GM19035 (cell line): ENCODE results near the gene SIAH1.
"Not testable (repeated sequence)": the region's sequence is repeated elsewhere in the genome, so short reads cannot be mapped to it uniquely, and the experiment has no call there.

Experiments
- ATAC-seq: cut with Tn5 transposase; IDR thresholded peaks from one replicate; pipeline ENCODE4 v1.9.1; 2021; ENCODE audit not compliant: unreplicated experiment

Gene SIAH1

DNA sequence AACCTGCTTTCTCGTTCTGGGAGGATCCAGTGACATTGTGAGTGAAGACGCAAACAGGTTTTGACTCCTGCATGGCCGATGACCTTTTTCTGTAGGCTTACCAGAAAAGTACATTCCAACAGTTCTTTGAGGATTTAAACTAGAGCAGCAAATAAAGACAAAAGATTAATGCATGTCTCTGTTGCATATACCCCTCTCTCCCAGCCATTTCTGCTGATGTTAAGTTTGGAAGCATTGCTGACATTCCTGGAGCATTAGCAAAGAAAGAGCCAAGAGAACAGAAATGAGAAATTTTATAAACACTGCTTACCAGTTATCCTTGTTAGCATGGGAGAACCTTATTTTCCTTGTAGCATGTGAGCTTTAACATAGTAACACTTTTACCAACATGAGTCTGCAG is 49.3 kb downstream of the SIAH1 start:
- ATAC-seq = no peak

- ATAC-seq = no peak
These were observed 50.9 kb downstream of the SIAH1 start for GRCh38 chr16:48334325-48334724.

DNA sequence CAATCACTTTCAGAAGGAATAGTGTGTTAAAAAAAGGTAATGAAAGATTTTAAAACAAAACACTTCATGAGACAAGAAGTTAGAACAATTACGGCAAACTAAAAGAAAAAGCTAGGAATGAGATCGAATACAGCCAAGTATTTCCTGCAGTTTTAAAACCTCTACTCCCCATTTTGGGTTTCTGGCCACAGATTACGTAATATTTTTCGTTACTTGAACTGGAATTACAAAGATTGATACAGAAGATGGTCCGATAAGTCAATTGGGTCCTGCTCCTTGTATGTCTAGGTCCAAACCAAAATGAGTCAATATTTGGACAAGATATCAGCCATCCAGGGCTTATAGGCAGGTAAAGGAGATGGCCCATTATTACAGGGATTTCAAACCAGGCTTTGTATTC is 52.2 kb downstream of the SIAH1 start:
- ATAC-seq = no peak

DNA sequence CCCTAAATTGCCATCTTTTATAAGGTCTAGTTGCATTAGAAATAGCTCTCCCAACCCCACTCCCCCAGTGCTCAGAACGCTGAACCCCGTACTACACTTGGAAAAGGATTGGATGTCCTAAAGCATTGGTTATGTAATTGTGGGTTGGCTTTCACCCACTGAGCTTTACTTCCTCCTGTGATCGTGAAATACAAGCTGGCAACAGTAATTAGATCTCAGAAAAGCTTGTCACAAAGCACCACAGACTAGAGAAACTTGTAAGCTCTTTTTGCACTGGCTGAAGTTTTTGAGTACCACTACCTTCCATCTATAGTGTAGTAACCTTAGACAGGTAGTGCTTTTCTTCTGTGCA is 54.4 kb downstream of the SIAH1 start:
- ATAC-seq = no peak

DNA sequence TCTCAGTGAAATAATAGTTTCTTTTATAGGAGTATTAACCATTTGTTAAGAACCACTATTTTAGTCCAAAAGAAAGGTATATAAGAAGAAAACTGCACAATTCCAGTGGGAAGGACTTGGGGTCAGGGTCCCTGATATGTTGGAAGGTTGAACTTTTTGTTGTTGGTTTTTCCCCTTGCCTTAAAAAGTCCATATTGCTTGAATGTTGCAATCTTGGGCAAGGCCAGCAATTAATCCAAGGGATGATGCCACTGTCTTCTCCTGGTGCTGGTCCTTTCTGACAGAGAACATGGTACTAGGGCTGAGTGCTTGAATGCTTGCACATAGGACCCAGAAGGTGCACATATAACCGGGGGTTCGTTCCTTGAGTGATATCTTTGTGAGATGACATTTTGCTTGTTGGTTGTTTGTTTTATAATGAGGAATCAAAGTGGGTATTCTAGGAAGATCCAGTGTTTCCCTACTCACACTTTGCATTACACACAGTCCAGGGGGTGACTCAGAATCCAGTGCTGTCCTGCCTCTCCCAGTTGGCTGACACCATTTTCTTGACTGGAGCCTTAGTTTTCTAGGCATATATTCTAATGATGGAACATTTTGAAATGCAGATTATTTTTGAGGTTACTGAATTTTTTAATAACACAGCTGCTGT is 54.9 kb downstream of the SIAH1 start:
- ATAC-seq = no peak

DNA sequence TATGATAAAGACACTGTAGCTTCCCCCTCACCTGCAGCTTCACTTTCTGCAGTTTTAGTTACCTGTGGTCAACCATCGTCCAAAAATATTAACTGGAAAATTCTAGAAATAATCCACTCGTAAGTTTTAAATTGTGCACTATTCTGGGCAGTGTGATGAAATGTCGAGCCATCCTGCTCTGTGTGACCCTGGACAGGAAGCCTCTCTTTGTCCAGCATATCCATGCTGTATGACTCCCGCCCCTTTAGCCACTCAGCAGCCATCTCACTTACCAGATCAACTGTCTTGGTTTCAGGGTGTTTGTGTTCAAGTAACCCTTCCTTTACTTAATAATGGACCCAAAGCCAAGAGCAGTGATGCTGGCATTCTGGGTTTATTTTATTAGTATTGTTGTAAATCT is 56.1 kb downstream of the SIAH1 start:
- ATAC-seq = no peak

DNA sequence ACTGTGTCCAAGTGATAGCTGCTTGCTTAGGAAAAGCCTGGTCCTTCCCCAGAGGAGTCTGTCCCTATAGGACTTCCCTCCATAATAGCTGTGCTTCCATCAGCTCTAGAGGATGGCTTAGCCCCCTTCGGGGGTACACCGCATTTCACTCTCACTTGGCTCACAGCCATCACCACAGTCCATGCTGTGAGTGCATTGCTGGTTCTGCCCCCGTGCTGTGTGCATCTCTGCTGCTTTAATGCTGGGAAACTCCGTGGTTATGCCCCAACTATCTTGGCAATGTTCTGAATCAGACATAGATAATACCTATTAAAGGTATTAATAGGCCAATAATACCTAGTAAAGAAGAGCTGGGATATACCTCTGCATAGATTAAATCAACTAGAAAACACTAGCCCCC is 58.3 kb downstream of the SIAH1 start:
- no peak for ATAC-seq

DNA sequence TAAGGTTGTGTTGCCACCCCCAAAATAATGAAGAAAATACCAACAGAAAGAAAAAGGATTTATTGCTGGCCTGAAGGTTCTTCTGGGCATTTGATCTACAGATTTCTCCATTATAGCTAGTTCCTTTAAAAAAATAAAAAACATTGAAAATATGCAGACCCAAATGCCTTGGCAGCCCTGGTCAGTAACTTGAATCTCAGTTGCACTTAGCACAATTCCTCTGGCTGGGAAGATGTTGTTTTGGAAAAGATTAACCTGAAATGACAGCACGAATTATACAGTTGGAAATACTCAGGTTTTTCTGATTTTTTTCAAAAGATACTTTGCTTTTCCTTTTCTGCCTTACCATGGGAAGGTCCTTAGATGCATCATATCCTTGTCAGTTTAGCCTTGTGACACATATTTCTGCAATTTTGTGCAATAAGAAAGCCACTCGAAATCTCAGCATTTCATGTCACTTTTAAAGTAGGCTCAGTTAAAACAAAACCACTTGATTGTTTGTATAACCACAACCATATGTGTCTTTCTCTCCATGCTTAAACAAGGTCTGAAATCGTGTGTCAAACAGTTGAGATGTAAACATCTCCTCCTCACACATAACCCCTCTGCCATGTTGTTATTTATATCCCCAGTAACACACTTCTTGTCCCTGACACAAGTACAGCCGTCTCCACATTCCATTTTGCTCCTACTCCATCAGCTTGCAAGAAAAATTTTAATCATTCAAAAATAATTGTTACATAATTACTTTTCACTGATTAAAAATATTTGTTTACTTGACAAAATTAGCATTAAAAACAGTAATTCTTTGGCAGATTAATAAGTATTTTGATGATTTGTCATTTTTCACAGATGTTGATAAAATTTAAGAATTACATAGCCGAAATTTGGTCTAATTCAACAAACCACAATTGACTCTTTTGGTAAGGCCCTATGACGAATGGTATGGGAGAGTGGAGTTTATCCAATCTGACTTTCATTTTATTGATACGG is 61.1 kb downstream of the SIAH1 start:
- ATAC-seq = no peak

- no peak for ATAC-seq
These were observed 63.7 kb downstream of the SIAH1 start for GRCh38 chr16:48321317-48322036.

- no peak for ATAC-seq
These were observed 66.6 kb downstream of the SIAH1 start for GRCh38 chr16:48318630-48319029.

DNA sequence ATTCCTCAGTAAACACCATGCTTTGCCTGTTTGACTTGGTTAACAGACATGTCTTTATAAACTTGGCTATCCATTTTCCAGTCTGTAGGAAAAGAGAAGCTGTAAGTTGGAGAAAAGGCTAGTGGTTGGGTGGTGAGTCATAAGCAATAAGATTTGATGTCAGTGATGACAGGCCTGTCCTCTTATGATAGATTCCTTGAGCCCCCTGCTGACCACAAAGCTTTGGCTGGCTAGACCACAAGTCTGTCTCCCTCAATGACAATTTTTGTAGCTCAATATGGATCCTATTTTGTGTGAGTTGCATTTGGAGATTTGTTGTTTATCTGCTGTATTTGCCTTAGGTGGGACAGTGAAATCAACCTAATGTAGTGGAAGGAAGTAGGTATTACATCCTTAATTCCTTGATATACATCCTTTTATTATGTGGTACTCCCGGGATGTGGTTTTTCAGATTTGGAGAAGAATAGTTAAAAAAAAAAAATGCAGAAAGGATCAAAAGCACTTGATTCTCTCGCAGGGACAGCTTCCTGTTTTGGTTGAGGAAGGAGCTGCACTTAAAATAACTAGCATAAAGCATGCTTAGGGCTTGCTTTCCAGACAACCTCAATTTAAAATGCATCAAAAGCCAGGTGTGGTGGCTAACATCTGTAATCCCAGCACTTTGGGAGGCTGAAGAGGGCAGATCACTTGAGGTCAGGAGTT is 67.4 kb downstream of the SIAH1 start:
- no peak for ATAC-seq

DNA sequence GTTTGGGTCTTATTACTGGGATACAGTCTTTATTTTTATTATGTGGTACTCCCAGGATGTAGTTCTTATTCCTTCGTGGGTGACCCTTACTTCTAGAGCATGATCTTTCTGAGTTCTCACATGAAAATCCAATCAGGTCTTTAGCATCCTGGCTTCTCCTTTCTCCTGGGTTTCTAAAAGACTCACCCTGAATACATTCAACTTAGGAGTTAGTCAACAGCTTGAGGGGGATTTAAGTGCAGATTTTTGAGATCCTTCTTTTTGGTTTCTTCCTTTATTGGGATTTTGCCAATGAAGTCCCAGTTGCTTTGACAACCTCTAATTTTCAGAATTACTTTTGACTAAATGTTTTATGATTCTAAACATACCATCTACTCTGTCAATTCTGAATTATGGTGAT is 68.2 kb downstream of the SIAH1 start:
- ATAC-seq = no peak

GRCh38 chr16:48313905-48314304 is 71.3 kb downstream of the SIAH1 start:
- not testable (repeated sequence) for ATAC-seq

GRCh38 chr16:48310908-48311641 is 74.1 kb downstream of the SIAH1 start:
- no peak for ATAC-seq
